WTC11 (cell line): ENCODE data around the gene MRPL11. TPM values are rescaled to one million over a fixed set of nuclear protein-coding genes. Genes with fewer than 3 reads are reported as not detected.
A peak's percentile ranks its signal among the peaks of the same experiment; 100 is the strongest.

Source experiments
- ATF1 ChIP-seq: sonication (generic); formaldehyde crosslinking; IDR thresholded peaks from 2 replicates; pipeline ENCODE4 v1.8.1; 2023; ENCODE audit warnings: mild to moderate bottlenecking, moderate library complexity, missing genetic modification reagents
- CBFB ChIP-seq: sonication (generic); formaldehyde crosslinking; IDR thresholded peaks from 2 replicates; pipeline ENCODE4 v1.8.1; 2022; ENCODE audit warnings: mild to moderate bottlenecking, low read depth, missing genetic modification reagents
- FOXJ3 ChIP-seq: sonication (generic); formaldehyde crosslinking; IDR thresholded peaks from 2 replicates; pipeline ENCODE4 v1.9.0; 2021; ENCODE audit warnings: missing genetic modification reagents, mild to moderate bottlenecking, borderline replicate concordance
- FOXK1 ChIP-seq: sonication (generic); formaldehyde crosslinking; IDR thresholded peaks from 2 replicates; pipeline ENCODE4 v1.8.0; 2022; ENCODE audit warnings: mild to moderate bottlenecking, moderate library complexity, missing genetic modification reagents
- FOXP1 ChIP-seq: sonication (generic); formaldehyde crosslinking; IDR thresholded peaks from 2 replicates; pipeline ENCODE4 v1.8.0; 2022; ENCODE audit warnings: missing genetic modification reagents, mild to moderate bottlenecking, moderate library complexity, borderline replicate concordance
- GABPB1 ChIP-seq: sonication (generic); formaldehyde crosslinking; IDR thresholded peaks from 2 replicates; pipeline ENCODE4 v1.8.1; 2023; ENCODE audit warnings: mild to moderate bottlenecking, missing genetic modification reagents
- HMGA2 ChIP-seq: fragments of 250-450 bp; sonication (Bioruptor Pico); IDR thresholded peaks from 2 replicates; pipeline ENCODE4 v1.4.0; 2021; ENCODE audit warnings: mild to moderate bottlenecking, moderate library complexity
- KAT7 ChIP-seq: sonication (generic); formaldehyde crosslinking; IDR thresholded peaks from 2 replicates; pipeline ENCODE4 v1.8.1; 2023; ENCODE audit warnings: missing genetic modification reagents, mild to moderate bottlenecking, borderline replicate concordance
- NFYB ChIP-seq: sonication (generic); formaldehyde crosslinking; conservative IDR thresholded peaks from 2 replicates; pipeline ENCODE4 v1.8.0; 2022; ENCODE audit warnings: low read depth, missing genetic modification reagents
- NR1H2 ChIP-seq: sonication (generic); formaldehyde crosslinking; IDR thresholded peaks from 2 replicates; pipeline ENCODE4 v1.9.0; 2021; ENCODE audit warnings: mild to moderate bottlenecking, moderate library complexity, missing genetic modification reagents
- NR3C1 ChIP-seq: sonication (generic); formaldehyde crosslinking; conservative IDR thresholded peaks from 2 replicates; pipeline ENCODE4 v1.8.1; 2023; ENCODE audit warnings: low read depth, mild to moderate bottlenecking, missing genetic modification reagents
- OVOL2 ChIP-seq: fragments of 250-450 bp; sonication (Bioruptor Pico); IDR thresholded peaks from 2 replicates; pipeline ENCODE4 v1.9.0; 2021; ENCODE audit warnings: mild to moderate bottlenecking, borderline replicate concordance
- PRRX2 ChIP-seq: fragments of 250-450 bp; sonication (Bioruptor Pico); IDR thresholded peaks from 2 replicates; pipeline ENCODE4 v1.8.0; 2021; ENCODE audit warnings: mild to moderate bottlenecking
- RELA ChIP-seq: sonication (generic); formaldehyde crosslinking; IDR thresholded peaks from 2 replicates; pipeline ENCODE4 v1.8.1; 2022; ENCODE audit warnings: missing genetic modification reagents, mild to moderate bottlenecking, borderline replicate concordance
- SOX15 ChIP-seq: fragments of 250-450 bp; sonication (Bioruptor Pico); IDR thresholded peaks from 2 replicates; pipeline ENCODE4 v1.9.0; 2021; ENCODE audit warnings: mild to moderate bottlenecking
- STAT6 ChIP-seq: sonication (generic); formaldehyde crosslinking; conservative IDR thresholded peaks from 2 replicates; pipeline ENCODE4 v1.8.1; 2023; ENCODE audit warnings: mild to moderate bottlenecking, low read depth, missing genetic modification reagents, moderate library complexity
- ZBTB21 ChIP-seq: sonication (generic); formaldehyde crosslinking; IDR thresholded peaks from 2 replicates; pipeline ENCODE4 v1.8.1; 2023; ENCODE audit warnings: mild to moderate bottlenecking, missing genetic modification reagents, borderline replicate concordance
- ZNF138 ChIP-seq: sonication (generic); formaldehyde crosslinking; conservative IDR thresholded peaks from 2 replicates; pipeline ENCODE4 v1.8.1; 2022; ENCODE audit warnings: mild to moderate bottlenecking, moderate library complexity, missing genetic modification reagents
- ZNF263 ChIP-seq: sonication (generic); formaldehyde crosslinking; IDR thresholded peaks from 2 replicates; pipeline ENCODE4 v1.8.1; 2022; ENCODE audit warnings: low read depth, mild to moderate bottlenecking, moderate library complexity, missing genetic modification reagents
- ZNF317 ChIP-seq: sonication (generic); formaldehyde crosslinking; IDR thresholded peaks from 2 replicates; pipeline ENCODE4 v1.8.1; 2023; ENCODE audit warnings: low read depth, mild to moderate bottlenecking, moderate library complexity, missing genetic modification reagents, borderline replicate concordance
- ZNF416 ChIP-seq: fragments of 250-450 bp; sonication (Bioruptor Pico); IDR thresholded peaks from 2 replicates; pipeline ENCODE4 v1.9.0; 2021; ENCODE audit warnings: mild to moderate bottlenecking, inconsistent platforms
- ZSCAN18 ChIP-seq: fragments of 250-450 bp; sonication (Bioruptor Pico); IDR thresholded peaks from 2 replicates; pipeline ENCODE4 v2.1.2; 2022; ENCODE audit warnings: mild to moderate bottlenecking, moderate library complexity
- total RNA-seq: library from RNA; stranded (reverse); gene quantifications from 3 replicates; pipeline ENCODE4 v1.2.3, GENCODE V29; 2021
- TF ChIP-seq, protein P1 (sequence below): sonication (generic); formaldehyde crosslinking; IDR thresholded peaks from 2 replicates; pipeline ENCODE4 v1.8.1; 2022; ENCODE audit warnings: low read depth, mild to moderate bottlenecking, moderate library complexity, missing genetic modification reagents, borderline replicate concordance
- TF ChIP-seq, protein P2 (sequence below): sonication (generic); formaldehyde crosslinking; IDR thresholded peaks from 2 replicates; pipeline ENCODE4 v1.8.1; 2023; ENCODE audit warnings: mild to moderate bottlenecking, missing genetic modification reagents
- TF ChIP-seq, protein P3 (sequence below): sonication (generic); formaldehyde crosslinking; IDR thresholded peaks from 2 replicates; pipeline ENCODE4 v1.8.0; 2023; ENCODE audit warnings: missing genetic modification reagents
- TF ChIP-seq, protein P4 (sequence below): sonication (generic); formaldehyde crosslinking; IDR thresholded peaks from 2 replicates; pipeline ENCODE4 v1.8.0; 2022; ENCODE audit warnings: mild to moderate bottlenecking, missing genetic modification reagents
- TF ChIP-seq, protein P5 (sequence below): sonication (generic); formaldehyde crosslinking; IDR thresholded peaks from 2 replicates; pipeline ENCODE4 v1.8.1; 2022; ENCODE audit warnings: missing genetic modification reagents, borderline replicate concordance

The MRPL11 gene
- total RNA-seq, 1 experiment from 2014 or later, result 137 TPM

- TF ChIP-seq ZSCAN18 (CRISPR knock-in tag), result no peak
- TF ChIP-seq GABPB1, result peak; percentile 24; the same call in 1 of the 2 replicates
- no peak for TF ChIP-seq FOXJ3 (CRISPR knock-in tag)
- TF ChIP-seq, protein P1, sequence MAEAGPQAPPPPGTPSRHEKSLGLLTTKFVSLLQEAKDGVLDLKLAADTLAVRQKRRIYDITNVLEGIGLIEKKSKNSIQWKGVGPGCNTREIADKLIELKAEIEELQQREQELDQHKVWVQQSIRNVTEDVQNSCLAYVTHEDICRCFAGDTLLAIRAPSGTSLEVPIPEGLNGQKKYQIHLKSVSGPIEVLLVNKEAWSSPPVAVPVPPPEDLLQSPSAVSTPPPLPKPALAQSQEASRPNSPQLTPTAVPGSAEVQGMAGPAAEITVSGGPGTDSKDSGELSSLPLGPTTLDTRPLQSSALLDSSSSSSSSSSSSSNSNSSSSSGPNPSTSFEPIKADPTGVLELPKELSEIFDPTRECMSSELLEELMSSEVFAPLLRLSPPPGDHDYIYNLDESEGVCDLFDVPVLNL (CRISPR knock-in tag), result peak; percentile 14; the same call in 1 of the 2 replicates
- peak; percentile 28; the same call in 1 of the 2 replicates for TF ChIP-seq ZNF317 (CRISPR knock-in tag)
- no peak for TF ChIP-seq NR1H2 (CRISPR knock-in tag)
- TF ChIP-seq HMGA2 (CRISPR knock-in tag), result no peak
- TF ChIP-seq, protein P2, sequence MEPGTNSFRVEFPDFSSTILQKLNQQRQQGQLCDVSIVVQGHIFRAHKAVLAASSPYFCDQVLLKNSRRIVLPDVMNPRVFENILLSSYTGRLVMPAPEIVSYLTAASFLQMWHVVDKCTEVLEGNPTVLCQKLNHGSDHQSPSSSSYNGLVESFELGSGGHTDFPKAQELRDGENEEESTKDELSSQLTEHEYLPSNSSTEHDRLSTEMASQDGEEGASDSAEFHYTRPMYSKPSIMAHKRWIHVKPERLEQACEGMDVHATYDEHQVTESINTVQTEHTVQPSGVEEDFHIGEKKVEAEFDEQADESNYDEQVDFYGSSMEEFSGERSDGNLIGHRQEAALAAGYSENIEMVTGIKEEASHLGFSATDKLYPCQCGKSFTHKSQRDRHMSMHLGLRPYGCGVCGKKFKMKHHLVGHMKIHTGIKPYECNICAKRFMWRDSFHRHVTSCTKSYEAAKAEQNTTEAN (CRISPR knock-in tag), result peak; percentile 77
- no peak for TF ChIP-seq ZNF138 (CRISPR knock-in tag)
- TF ChIP-seq ZNF263 (CRISPR knock-in tag), result no peak; the same call in 1 of the 2 replicates
- TF ChIP-seq RELA (CRISPR knock-in tag), result 0 out of 2 replicates have a peak, but pooled peaks have one; percentile 61
- TF ChIP-seq, protein P3, sequence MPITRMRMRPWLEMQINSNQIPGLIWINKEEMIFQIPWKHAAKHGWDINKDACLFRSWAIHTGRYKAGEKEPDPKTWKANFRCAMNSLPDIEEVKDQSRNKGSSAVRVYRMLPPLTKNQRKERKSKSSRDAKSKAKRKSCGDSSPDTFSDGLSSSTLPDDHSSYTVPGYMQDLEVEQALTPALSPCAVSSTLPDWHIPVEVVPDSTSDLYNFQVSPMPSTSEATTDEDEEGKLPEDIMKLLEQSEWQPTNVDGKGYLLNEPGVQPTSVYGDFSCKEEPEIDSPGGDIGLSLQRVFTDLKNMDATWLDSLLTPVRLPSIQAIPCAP (CRISPR knock-in tag), result no peak
- TF ChIP-seq, protein P4, sequence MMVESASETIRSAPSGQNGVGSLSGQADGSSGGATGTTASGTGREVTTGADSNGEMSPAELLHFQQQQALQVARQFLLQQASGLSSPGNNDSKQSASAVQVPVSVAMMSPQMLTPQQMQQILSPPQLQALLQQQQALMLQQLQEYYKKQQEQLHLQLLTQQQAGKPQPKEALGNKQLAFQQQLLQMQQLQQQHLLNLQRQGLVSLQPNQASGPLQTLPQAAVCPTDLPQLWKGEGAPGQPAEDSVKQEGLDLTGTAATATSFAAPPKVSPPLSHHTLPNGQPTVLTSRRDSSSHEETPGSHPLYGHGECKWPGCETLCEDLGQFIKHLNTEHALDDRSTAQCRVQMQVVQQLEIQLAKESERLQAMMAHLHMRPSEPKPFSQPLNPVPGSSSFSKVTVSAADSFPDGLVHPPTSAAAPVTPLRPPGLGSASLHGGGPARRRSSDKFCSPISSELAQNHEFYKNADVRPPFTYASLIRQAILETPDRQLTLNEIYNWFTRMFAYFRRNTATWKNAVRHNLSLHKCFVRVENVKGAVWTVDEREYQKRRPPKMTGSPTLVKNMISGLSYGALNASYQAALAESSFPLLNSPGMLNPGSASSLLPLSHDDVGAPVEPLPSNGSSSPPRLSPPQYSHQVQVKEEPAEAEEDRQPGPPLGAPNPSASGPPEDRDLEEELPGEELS (CRISPR knock-in tag), result peak; percentile 95
- TF ChIP-seq ATF1, result 0 out of 2 replicates have a peak, but pooled peaks have one; percentile 58
- no peak for TF ChIP-seq PRRX2
- no peak for TF ChIP-seq OVOL2 (CRISPR knock-in tag)
- TF ChIP-seq KAT7, result no peak
- peak; percentile 84 for TF ChIP-seq FOXK1
- TF ChIP-seq CBFB, result no peak
- no peak for TF ChIP-seq NR3C1 (CRISPR knock-in tag)
- no peak for TF ChIP-seq SOX15 (CRISPR knock-in tag)
- 0 out of 2 replicates have a peak, but pooled peaks have one; percentile 67 for TF ChIP-seq STAT6 (CRISPR knock-in tag)
- no peak for TF ChIP-seq NFYB (CRISPR knock-in tag)
- TF ChIP-seq, protein P5, sequence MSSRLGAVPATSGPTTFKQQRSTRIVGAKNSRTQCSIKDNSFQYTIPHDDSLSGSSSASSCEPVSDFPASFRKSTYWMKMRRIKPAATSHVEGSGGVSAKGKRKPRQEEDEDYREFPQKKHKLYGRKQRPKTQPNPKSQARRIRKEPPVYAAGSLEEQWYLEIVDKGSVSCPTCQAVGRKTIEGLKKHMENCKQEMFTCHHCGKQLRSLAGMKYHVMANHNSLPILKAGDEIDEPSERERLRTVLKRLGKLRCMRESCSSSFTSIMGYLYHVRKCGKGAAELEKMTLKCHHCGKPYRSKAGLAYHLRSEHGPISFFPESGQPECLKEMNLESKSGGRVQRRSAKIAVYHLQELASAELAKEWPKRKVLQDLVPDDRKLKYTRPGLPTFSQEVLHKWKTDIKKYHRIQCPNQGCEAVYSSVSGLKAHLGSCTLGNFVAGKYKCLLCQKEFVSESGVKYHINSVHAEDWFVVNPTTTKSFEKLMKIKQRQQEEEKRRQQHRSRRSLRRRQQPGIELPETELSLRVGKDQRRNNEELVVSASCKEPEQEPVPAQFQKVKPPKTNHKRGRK, result no peak
- TF ChIP-seq ZNF416 (CRISPR knock-in tag), result no peak
- TF ChIP-seq FOXP1 (CRISPR knock-in tag), result peak; percentile 54; the same call in 1 of the 2 replicates
- TF ChIP-seq ZBTB21 (CRISPR knock-in tag), result peak; percentile 55; the same call in 1 of the 2 replicates
Observed at GRCh38 chr11:66418168-66418985, 20.3 kb downstream of the MRPL11 start (continued).
